ENCODE measurements around the gene BTF3. TPM values are rescaled to one million over a fixed set of nuclear protein-coding genes. Genes with fewer than 3 reads are reported as not detected.

BTF3 gene
- total RNA-seq, 1 experiment from 2014 or later, result 861 TPM

GRCh38 chr5:73539730-73540129, 41.5 kb downstream of the BTF3 start:
- H3K18ac ChIP-seq (ENCODE audit: insufficient read length, low read depth, low read length), result no peak overlapping the region
- H3K4me1 ChIP-seq (ENCODE audit: insufficient read depth, low read length), result no peaks in the 10 kb centered on the region; the same call in 1 of the 2 replicates
- Mint-ChIP-seq H3K9me3 (peaks cover 0 to 10% of the 10 kb centered on the region in 2 experiments; a peak in 2 of 5 replicates), H3K4me1 (peaks cover 2 to 12% of the 10 kb centered on the region in 2 experiments; a peak in 3 of 4 replicates), H3K27ac (no peak overlapping the region), H3K4me3 (no peak overlapping the region), H3K36me3 (ENCODE audit: insufficient read depth in 1 of 3, low read depth in 3 of 3) (peaks cover 0 to 5% (median 0%) of the 10 kb centered on the region in 3 experiments; a peak in 2 of 7 replicates), H3K27me3 (ENCODE audit: low read depth) (peaks cover 10% of the 10 kb centered on the region)
- no peaks in the 10 kb centered on the region; the same call in 1 of the 2 replicates for H3K27me3 ChIP-seq (ENCODE audit: insufficient read depth, low read length)
- H2BK120ac ChIP-seq (ENCODE audit: low read depth, low read length, poor library complexity, severe bottlenecking), result no peak overlapping the region
- H2BK5ac ChIP-seq (ENCODE audit: insufficient read length, low read length), result no peak overlapping the region
- no peak overlapping the region for H2BK20ac ChIP-seq (ENCODE audit: low read depth, low read length, poor library complexity, severe bottlenecking)
- no peak overlapping the region for H4K8ac ChIP-seq (replicated peaks; ENCODE audit: insufficient read length, low read depth, low read length)
- no peaks in the 10 kb centered on the region for H3K79me2 ChIP-seq (ENCODE audit: insufficient read depth, low read length)
- WGBS (ENCODE audit: extremely low coverage, insufficient read length, low lambda C conversion rate), result no CpG with 5 or more reads among the region's 2 CpGs
- no peak overlapping the region for H2AK5ac ChIP-seq (ENCODE audit: insufficient read length, low read length)
- no peak overlapping the region for H3K56ac ChIP-seq (ENCODE audit: insufficient read length, low read depth, low read length)
- no peak overlapping the region for H3K27ac ChIP-seq (ENCODE audit: insufficient read length, low read depth, low read length)
- H4K5ac ChIP-seq (ENCODE audit: insufficient read length, low read depth, low read length), result no peak overlapping the region
- H3K9ac ChIP-seq (ENCODE audit: extremely low read depth, insufficient read length, low read length), result no peak overlapping the region
- no peak overlapping the region for H3K23ac ChIP-seq (ENCODE audit: insufficient read length, low read depth, low read length)
- no peaks in the 10 kb centered on the region for H3K9me3 ChIP-seq (ENCODE audit: control insufficient read depth, low read depth, low read length)
- no peak overlapping the region for H2BK12ac ChIP-seq (ENCODE audit: insufficient read length, low read depth, low read length)
- no peaks in the 10 kb centered on the region for H3K23me2 ChIP-seq (ENCODE audit: insufficient read length, low read depth, low read length, poor library complexity, severe bottlenecking)
- H2AFZ ChIP-seq (ENCODE audit: low read length), result no peak overlapping the region
- H3K14ac ChIP-seq (ENCODE audit: insufficient read depth, low read length), result no peak overlapping the region
- no peak overlapping the region for H3K4ac ChIP-seq (ENCODE audit: low read depth, low read length)
- no peak for DNase-seq
- H4K20me1 ChIP-seq (ENCODE audit: control insufficient read depth, insufficient read depth, insufficient read length), result no peaks in the 10 kb centered on the region
- no peak overlapping the region for H3K4me2 ChIP-seq (ENCODE audit: insufficient read depth, insufficient read length, low read length)
- H4K91ac ChIP-seq (ENCODE audit: insufficient read length, low read depth, low read length), result no peak overlapping the region
- H2BK15ac ChIP-seq (ENCODE audit: low read depth, low read length), result no peak overlapping the region
- no peak overlapping the region for H3T11ph ChIP-seq (ENCODE audit: low read length)
- H3K79me1 ChIP-seq (ENCODE audit: insufficient read depth, low read depth, low read length, poor library complexity, severe bottlenecking), result no peaks in the 10 kb centered on the region
- TF ChIP-seq, protein P1, sequence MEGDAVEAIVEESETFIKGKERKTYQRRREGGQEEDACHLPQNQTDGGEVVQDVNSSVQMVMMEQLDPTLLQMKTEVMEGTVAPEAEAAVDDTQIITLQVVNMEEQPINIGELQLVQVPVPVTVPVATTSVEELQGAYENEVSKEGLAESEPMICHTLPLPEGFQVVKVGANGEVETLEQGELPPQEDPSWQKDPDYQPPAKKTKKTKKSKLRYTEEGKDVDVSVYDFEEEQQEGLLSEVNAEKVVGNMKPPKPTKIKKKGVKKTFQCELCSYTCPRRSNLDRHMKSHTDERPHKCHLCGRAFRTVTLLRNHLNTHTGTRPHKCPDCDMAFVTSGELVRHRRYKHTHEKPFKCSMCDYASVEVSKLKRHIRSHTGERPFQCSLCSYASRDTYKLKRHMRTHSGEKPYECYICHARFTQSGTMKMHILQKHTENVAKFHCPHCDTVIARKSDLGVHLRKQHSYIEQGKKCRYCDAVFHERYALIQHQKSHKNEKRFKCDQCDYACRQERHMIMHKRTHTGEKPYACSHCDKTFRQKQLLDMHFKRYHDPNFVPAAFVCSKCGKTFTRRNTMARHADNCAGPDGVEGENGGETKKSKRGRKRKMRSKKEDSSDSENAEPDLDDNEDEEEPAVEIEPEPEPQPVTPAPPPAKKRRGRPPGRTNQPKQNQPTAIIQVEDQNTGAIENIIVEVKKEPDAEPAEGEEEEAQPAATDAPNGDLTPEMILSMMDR (conservative IDR thresholded peaks at IDR 0.05), result no peak

Data from H9 (cell line).